ENCODE results near the gene ZNF326. TPM values are rescaled to one million over a fixed set of nuclear protein-coding genes. Genes with fewer than 3 reads are reported as not detected.

Gene ZNF326
- total RNA-seq, 1 experiment from 2014 or later: 39.0 TPM

DNA sequence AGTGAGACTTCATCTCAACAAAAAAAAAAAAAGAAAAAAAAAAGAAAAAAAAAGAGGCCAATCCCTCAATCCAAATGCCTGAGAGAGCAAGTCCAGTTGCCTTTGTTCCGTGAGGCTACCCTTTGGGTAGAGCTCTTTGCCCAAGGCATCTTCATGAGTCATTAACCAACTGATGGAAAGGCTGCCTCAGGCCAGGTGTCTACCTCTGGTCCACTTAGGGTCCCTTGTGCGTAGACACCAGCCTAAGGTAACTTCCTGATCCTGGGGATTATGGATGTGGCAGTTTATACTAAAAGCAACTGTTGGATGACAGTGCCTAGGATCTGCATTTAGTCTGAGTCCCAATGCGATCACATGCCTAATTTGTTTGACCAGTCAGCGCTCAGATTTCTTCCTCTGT is 20.7 kb upstream of the ZNF326 start:
- H3K14ac ChIP-seq (ENCODE audit: insufficient read depth, low read length): no peak overlapping the region
- Mint-ChIP-seq H3K4me3 (no peak overlapping the region), H3K27ac (no peak overlapping the region), H3K9me3 (no peaks in the 10 kb centered on the region; a peak in 1 of 5 replicates), H3K36me3 (ENCODE audit: insufficient read depth in 1 of 3, low read depth in 3 of 3) (no peaks in the 10 kb centered on the region), H3K27me3 (ENCODE audit: low read depth) (no peaks in the 10 kb centered on the region), H3K4me1 (peaks cover 6% of the 10 kb centered on the region in 2 experiments; a peak in 3 of 4 replicates)
- no peak overlapping the region for H2AK5ac ChIP-seq (ENCODE audit: insufficient read length, low read length)
- H3K4me2 ChIP-seq (ENCODE audit: insufficient read depth, insufficient read length, low read length): no peak overlapping the region
- H3K4ac ChIP-seq (ENCODE audit: low read depth, low read length): no peak overlapping the region
- peaks cover 2% of the 10 kb centered on the region; the same call in 1 of the 2 replicates for H3K4me1 ChIP-seq (ENCODE audit: insufficient read depth, low read length)
- H2BK12ac ChIP-seq (ENCODE audit: insufficient read length, low read depth, low read length): no peak overlapping the region
- no peaks in the 10 kb centered on the region for H3K9me3 ChIP-seq (ENCODE audit: control insufficient read depth, low read depth, low read length)
- no peaks in the 10 kb centered on the region for H3K79me1 ChIP-seq (ENCODE audit: insufficient read depth, low read depth, low read length, poor library complexity, severe bottlenecking)
- no peaks in the 10 kb centered on the region for H3K23me2 ChIP-seq (ENCODE audit: insufficient read length, low read depth, low read length, poor library complexity, severe bottlenecking)
- H2BK120ac ChIP-seq (ENCODE audit: low read depth, low read length, poor library complexity, severe bottlenecking): no peak overlapping the region
- TF ChIP-seq, protein P1, sequence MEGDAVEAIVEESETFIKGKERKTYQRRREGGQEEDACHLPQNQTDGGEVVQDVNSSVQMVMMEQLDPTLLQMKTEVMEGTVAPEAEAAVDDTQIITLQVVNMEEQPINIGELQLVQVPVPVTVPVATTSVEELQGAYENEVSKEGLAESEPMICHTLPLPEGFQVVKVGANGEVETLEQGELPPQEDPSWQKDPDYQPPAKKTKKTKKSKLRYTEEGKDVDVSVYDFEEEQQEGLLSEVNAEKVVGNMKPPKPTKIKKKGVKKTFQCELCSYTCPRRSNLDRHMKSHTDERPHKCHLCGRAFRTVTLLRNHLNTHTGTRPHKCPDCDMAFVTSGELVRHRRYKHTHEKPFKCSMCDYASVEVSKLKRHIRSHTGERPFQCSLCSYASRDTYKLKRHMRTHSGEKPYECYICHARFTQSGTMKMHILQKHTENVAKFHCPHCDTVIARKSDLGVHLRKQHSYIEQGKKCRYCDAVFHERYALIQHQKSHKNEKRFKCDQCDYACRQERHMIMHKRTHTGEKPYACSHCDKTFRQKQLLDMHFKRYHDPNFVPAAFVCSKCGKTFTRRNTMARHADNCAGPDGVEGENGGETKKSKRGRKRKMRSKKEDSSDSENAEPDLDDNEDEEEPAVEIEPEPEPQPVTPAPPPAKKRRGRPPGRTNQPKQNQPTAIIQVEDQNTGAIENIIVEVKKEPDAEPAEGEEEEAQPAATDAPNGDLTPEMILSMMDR (conservative IDR thresholded peaks at IDR 0.05): no peak
- H3K56ac ChIP-seq (ENCODE audit: insufficient read length, low read depth, low read length): no peak overlapping the region
- H3K23ac ChIP-seq (ENCODE audit: insufficient read length, low read depth, low read length): no peak overlapping the region
- no peak overlapping the region for H4K91ac ChIP-seq (ENCODE audit: insufficient read length, low read depth, low read length)
- H4K20me1 ChIP-seq (ENCODE audit: control insufficient read depth, insufficient read depth, insufficient read length): no peaks in the 10 kb centered on the region
- H2BK5ac ChIP-seq (ENCODE audit: insufficient read length, low read length): no peak overlapping the region
- WGBS (ENCODE audit: extremely low coverage, insufficient read length, low lambda C conversion rate): no CpG with 5 or more reads among the region's 4 CpGs
- no peak overlapping the region for H2BK15ac ChIP-seq (ENCODE audit: low read depth, low read length)
- no peak overlapping the region for H3K27ac ChIP-seq (ENCODE audit: insufficient read length, low read depth, low read length)
- no peaks in the 10 kb centered on the region for H3K27me3 ChIP-seq (ENCODE audit: insufficient read depth, low read length)
- H2AFZ ChIP-seq (ENCODE audit: low read length): no peak overlapping the region
- H3K18ac ChIP-seq (ENCODE audit: insufficient read length, low read depth, low read length): no peak overlapping the region
- H3T11ph ChIP-seq (ENCODE audit: low read length): no peak overlapping the region
- H4K5ac ChIP-seq (ENCODE audit: insufficient read length, low read depth, low read length): no peak overlapping the region
- no peak for DNase-seq
- no peaks in the 10 kb centered on the region for H3K79me2 ChIP-seq (ENCODE audit: insufficient read depth, low read length)
- H4K8ac ChIP-seq (replicated peaks; ENCODE audit: insufficient read length, low read depth, low read length): no peak overlapping the region
- no peak overlapping the region for H3K9ac ChIP-seq (ENCODE audit: extremely low read depth, insufficient read length, low read length)
- H2BK20ac ChIP-seq (ENCODE audit: low read depth, low read length, poor library complexity, severe bottlenecking): no peak overlapping the region

Data from H9 (cell line).